Activated CD8-positive, alpha-beta memory T cell treated with anti-CD3 and anti-CD28 coated beads for 36 hours (primary cell): ENCODE measurements around the gene SLC38A9. TPM values are rescaled to one million over a fixed set of nuclear protein-coding genes. Genes with fewer than 3 reads are reported as not detected.

ENCODE experiments used
- CTCF ChIA-PET: fragments of 350-600 bp; sonication (Branson Sonifier 250); formaldehyde crosslinking; loops from one replicate; lab custom pipeline; 2021; ENCODE audit warnings: antibody characterized with exemption; lab: Charles Lee
- POLR2A ChIA-PET: fragments of 350-600 bp; sonication (Branson Sonifier 250); formaldehyde crosslinking; loops from one replicate; lab custom pipeline; 2021; ENCODE audit warnings: antibody characterized with exemption; lab: Charles Lee
- total RNA-seq, 2 experiments: library from RNA; stranded (reverse); gene quantifications; one replicate each; pipeline ENCODE4 v1.2.3, GENCODE V29; 2021

The SLC38A9 gene
- total RNA-seq, 2 experiments from 2014 or later: 19.2 to 21.2 TPM

DNA sequence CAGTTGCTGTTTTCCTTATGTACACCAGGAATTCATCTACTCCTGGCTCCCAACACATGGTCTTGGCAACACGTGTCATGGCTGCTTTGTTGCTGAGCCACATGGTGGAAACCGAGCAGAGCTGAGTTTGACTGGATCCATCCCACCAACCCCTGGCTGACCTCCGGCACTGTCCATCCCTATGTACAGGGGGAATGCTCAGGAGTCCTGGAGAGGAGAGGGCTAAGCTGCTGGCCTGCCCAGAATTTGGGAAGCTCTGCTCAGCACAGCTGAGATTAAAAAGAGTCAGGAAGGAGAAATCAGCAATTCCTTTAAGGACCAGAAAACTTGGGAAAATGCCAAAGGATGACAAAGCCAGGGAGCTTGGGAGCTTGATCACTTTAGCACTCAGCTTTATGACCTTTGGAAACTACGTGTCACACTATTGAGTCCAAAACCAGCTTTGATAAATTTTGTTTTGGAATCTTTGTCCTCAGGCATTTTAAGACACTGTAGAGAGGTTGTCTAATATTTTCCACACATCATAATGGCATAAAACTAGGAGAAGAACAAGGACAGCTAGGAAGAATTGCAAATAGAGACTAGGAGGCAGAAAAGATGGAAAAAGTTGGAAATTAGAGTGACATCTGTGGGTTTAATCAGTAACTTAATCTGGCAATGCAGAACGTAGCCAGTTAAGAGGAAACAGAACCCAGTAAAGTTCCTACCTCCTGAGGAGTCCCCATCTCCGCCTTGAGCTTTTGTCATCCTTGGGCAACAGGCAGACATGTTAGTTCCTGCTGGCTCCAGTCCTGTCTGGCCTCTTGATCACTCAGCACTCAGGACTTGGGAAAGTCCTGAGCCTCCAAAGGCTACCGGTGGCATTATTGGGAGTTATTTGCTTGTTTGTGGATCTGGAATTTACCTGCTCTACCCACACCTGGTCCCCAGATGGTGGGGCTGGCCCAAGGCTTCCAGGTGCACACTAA, 114.8 kb downstream of the SLC38A9 start:
- ChIA-PET CTCF (no interaction called here), POLR2A (no interaction called here)

DNA sequence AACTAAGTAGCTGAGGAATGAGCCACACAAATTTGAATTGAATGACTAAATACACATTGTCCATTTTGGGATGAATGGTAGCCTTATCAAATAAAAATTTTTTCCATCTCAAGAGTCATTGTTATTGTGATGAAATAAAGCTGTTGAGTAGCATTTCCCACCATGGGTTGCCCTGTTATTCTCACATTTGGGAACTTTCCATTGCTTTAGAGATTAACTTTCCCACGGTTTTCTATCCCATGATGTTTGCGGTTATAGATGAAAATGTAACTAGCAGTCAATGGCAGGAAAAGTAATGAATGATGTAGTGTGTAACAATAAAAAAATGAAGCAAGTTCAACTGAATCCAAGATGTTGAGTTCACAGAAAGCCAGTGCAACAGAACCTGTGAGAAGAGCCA, 117.5 kb downstream of the SLC38A9 start:
- CTCF ChIA-PET: no interaction called here
- POLR2A ChIA-PET: no interaction called here

DNA sequence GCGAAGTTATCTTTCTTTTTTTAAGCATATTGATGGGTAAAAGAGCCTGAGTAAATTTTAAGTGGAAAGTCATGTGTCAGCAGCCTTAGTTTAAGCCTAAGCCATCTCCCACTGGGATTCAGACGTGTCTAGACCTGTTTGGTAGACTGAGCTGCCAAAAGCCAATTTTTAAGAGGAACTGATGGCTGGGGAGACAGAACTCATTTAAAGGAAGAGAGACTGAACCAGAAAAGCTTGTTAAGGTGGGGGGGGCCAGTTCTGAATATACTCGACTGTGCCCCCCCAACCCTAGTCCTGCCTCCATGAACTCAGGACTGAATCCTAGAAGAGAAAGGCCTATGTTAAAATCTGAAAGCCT, 119.0 kb downstream of the SLC38A9 start:
- POLR2A ChIA-PET: no interaction called here
- CTCF ChIA-PET: no interaction called here

DNA sequence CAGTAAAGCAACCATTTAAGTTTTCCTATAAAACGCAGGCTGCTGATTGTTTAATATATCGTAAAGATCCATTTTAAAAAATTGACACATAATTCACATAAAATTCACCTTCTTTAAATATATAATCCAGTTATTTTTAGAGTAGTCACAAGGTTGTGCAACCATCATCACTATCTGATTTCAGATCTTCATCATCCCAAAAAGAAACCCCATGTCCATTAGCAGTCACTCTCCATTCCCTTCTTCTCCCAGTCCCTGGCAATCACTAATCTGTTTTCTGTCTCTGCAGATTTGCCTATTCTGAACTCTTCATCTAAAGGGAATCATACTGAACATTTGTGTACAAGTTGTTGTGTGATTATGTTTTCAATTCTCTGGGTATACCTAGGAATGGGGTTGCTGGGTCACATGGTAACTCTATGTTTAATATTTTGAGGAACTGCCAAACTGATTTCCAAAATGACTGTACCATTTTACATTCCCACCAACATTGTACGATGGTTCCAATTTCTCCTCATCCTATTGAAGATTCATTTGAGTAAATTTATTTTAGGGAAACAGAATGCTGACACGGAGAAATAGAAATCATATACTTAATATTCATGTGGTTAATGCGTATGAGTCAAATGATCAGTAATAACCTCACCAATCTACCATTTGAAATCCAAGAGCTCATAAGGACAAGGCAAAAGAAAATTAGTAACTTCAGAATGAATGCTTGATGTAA, 119.6 kb downstream of the SLC38A9 start:
- CTCF ChIA-PET: no interaction called here
- POLR2A ChIA-PET: no interaction called here

DNA sequence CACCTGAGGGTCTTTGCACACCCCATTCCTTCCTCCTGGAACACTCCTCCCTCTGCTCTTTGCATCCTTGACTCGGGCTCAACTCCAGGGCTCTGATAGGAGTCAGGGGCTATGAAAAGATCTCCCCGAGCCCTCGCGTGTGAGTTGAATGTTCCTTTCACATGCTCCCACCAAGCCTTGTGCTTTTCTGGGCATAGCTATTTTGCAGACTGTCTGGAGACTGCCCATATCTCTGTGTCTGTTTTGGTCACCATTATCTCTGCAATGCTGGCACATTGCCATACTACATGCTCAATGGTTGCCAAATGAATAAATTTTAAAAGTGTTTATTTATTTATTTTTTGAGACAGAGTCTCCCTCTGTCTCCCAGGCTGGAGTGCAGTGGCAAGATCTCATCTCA, 120.4 kb downstream of the SLC38A9 start:
- POLR2A ChIA-PET: interaction anchor here (0.6 kb wide), 1 partner anchor 120 kb away, joined by 3 read pairs; the partner anchor contains the start of gene SLC38A9
- CTCF ChIA-PET: no interaction called here

DNA sequence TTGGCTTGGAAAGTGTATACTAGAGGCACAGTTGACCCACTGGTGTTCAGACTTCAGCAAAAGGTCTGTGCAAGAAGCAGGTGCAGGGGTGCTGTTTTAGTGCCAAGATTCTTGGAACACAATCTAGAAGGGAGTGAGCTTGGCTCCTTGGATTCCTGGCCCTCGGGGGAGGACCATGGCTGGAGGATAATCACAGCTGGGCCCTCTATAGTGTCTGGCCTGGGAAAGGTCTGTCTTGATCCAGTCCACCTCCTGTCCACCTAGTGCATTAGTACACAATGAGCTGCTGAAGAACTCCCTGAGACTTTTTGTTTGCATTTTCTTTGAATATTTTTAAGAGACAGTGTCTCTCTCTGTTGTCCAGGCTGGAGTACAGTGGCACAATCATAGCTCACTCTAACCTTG, 126.9 kb downstream of the SLC38A9 start:
- POLR2A ChIA-PET: no interaction called here
- CTCF ChIA-PET: no interaction called here

DNA sequence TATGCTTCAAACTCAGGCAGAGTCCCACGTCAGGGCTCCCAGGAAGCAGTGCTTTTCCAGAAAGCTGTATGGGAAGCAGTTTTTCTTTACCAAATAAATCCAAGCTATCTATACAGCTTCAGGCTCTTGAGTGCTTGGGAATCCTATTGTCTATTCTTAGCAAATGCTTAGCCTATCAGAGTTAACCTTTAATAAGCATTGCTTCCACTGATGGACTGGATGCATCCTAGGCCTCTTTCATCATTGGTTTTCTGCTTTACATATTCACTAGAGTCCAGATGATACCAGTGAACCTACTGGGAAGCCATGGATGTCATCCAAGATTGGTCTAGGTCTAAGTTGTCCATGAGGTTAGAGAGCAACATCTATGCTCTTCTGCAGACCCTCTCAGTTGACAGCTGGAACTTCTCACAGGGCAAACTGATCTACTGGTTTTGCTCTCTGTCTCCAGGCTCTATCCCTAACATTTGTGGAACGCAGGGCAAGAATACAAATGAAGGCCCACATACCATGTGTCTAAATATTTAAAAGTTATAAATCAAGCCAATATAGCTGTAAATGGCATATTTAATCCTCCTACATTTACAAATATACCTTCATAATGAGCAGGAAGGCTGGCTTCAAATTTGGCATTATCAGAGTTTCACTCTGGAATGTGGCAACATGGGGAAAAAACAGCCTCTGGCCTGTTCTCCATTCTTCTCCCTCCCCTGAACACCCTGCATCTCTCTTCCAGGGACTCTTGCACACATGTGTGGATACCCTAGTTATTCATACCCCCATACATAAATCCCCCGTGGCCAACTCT, 127.5 kb downstream of the SLC38A9 start:
- CTCF ChIA-PET: no interaction called here
- POLR2A ChIA-PET: no interaction called here

DNA sequence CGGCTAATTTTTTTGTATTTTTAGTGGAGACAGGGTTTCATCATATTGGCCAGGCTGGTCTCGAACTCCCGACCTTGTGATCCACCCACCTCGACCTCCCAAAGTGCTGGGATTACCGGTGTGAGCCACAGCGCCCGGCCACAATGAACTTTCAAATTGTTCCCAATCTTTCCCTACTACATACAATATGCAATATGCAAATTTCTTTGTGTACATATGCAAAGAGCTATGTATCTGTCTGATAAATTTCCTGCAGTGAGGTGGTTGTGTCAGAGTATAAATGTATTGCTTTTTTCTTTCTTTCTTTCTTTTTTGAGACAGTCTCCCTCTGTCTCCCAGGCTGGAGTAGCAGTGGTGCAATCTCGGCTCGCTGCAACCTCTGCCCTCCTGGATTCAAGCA, 128.5 kb downstream of the SLC38A9 start:
- ChIA-PET POLR2A (no interaction called here), CTCF (interaction anchor here (0.5 kb wide), 1 partner anchor 508 kb away, joined by 4 read pairs; no protein-coding TSS in a partner anchor)

DNA sequence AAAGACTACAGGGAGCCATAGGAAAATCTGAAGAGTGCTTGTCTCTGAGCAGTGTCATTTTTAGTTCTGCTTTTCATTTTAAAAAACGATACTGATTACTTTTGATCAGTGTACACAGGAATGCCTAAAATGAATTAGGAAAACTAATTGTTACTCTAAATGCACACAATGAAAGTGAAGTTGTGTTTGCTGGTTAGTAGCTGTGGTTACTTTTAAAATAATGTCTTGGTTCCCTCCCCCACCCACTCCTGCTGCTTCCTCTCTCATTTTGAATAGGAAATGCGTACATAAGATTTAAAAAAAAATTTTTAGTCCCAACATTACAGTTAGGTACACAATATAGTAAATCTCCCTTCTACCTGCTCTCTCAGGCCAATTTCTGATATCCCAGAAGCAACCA, 129.9 kb downstream of the SLC38A9 start:
- CTCF ChIA-PET: no interaction called here

DNA sequence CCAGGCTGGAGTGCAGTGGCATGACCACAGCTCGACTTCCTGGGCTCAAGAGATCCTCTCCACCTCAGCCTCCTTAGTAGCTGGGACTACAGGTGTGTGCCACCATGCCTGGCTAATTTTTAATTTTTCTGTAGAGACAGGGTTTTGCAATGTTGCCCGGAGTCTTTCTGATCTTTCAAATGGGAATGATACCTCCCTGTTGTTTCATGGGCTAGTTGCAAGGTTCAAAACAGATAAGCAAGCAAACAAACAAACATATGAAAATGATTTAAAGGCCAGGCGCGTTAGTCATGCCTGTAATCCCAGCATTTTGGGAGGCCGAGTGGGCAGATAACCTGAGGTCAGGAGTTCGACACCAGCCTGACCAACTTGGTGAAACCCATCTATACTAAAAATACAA, 132.1 kb downstream of the SLC38A9 start:
- POLR2A ChIA-PET: no interaction called here
- CTCF ChIA-PET: no interaction called here

More for the DNA sequence above, 129.9 kb downstream of the SLC38A9 start:
- POLR2A ChIA-PET: no interaction called here

DNA sequence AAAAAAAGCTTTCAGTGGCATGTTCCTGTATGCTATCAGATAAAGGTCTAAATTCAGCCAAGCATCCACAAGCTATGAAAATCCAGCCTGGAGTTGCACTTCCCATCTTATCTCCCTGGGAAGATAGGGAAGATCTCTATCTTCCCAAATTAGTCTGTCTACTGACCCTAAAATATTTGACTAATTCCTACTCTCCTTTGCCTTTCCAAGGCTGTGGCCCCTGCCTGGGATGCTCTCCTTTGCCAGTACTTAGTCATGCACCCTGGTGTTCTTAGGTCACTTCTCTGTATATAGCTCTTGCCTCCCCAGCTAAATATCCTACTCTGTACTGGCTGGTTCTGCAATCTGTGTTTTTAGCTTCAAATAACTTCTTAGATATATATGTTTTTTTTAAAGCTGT, 133.4 kb downstream of the SLC38A9 start:
- CTCF ChIA-PET: interaction anchor here (0.6 kb wide), 1 partner anchor 358 kb away, joined by 3 read pairs; no protein-coding TSS in a partner anchor
- POLR2A ChIA-PET: no interaction called here

DNA sequence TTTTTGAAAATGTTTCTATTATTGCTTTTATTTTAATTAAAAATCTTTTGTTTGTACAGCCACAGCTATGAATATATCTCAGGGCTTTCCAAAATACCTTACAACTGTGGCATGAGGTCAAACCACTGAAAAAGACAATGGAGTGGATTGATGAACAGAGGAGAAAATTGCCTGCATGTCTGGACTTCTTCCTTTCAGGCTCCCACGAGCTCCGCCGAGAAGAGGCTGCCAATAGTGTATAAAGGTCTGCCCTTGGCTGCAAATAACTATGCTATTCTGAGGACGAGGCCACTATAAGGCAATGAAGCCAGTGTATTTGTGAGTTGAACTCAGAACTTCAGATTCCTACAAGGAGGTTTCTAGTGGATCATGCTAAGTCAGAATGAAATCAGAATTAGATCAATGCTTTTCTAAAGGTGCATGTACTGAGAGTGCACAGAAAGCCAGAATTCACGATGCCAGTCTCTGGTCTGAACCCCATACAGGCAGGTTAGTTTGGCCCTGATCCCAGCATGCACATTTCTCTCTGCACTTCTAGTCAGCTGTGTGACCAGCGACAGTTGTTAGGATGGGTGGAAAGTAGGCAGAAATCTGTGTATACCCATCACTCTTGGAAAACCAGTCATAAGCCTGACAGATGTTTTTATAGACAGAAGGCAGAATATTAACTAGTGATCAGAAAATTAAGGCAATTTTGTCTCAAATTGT, 134.6 kb downstream of the SLC38A9 start:
- CTCF ChIA-PET: no interaction called here
- POLR2A ChIA-PET: no interaction called here

DNA sequence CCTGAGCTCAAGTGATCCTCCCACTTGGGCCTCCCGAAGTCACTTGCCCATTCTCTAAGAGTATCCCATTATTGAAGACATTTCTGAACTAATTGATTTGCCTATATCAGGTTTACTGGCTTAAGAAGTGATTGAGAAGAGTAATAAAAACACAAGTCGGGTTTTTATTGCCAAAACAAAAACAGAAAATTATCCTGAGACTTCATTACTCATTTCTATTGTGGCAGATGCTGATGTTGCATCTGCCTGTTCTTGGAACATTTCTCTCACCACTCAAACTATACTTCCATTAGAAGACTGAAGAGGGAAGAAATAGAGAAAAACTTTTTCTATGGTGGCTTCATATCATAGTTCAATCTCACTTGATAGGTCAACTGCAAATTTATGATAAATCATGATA, 135.5 kb downstream of the SLC38A9 start:
- POLR2A ChIA-PET: no interaction called here
- CTCF ChIA-PET: interaction anchor here (0.7 kb wide), 1 partner anchor 317 kb away, joined by 4 read pairs; no protein-coding TSS in a partner anchor

Other genes starting within 250 kb of the SLC38A9 start
- 10 to 100 TPM; 17.4 to 18.3 TPM for gene PLPP1, start 177.4 kb downstream of the SLC38A9 start, total RNA-seq
- gene DDX4, start 25.7 kb upstream of the SLC38A9 start, total RNA-seq: not detected
- gene IL31RA, start 139.0 kb upstream of the SLC38A9 start, total RNA-seq: not detected